Measurements from ENCODE around the gene RMDN3. TPM values are rescaled to one million over a fixed set of nuclear protein-coding genes. Genes with fewer than 3 reads are reported as not detected.
A peak's percentile ranks its signal among the peaks of the same experiment; 100 is the strongest.

The RMDN3 gene
- total RNA-seq, 1 experiment from 2014 or later = 23.5 TPM

DNA sequence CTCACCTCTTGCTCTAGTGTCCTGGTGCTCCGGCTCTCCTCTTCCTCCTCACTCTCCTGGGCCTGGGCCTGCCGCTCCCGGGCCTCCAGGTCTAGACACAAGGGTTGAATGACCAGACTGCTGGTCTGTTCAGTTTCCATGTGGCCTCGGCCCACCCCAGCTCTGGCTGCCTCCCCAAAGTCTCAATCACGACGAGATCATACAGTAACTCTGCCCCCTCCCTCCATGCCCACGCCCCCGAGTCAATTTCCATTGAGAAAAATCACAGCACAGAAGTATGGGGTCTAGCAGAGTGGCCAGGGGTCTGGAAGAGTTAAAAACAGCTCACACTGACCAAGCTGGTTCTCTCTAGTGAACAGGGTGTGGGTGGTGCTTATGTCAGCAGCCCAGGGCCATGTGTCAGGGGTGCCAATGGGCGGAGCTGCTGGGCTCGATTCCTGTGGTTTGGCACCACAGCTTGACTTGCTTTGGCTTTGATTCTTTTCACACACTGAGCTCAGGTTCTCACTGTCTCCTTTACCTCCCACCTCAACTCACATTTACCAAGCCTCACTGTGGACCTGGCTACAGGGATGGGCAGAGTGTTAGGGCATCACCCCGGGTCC, 21.6 kb upstream of the RMDN3 start:
- Mint-ChIP-seq H3K27ac (ENCODE audit: unreplicated experiment) (no peak overlapping the region), H3K36me3 (ENCODE audit: insufficient read depth, unreplicated experiment) (peaks cover 31% of the 10 kb centered on the region), H3K4me1 (ENCODE audit: low read depth, unreplicated experiment) (peaks cover 9% of the 10 kb centered on the region), H3K4me3 (ENCODE audit: low read depth, unreplicated experiment) (no peak overlapping the region), H3K9me3 (ENCODE audit: low read depth, unreplicated experiment) (no peaks in the 10 kb centered on the region), H3K27me3 (ENCODE audit: unreplicated experiment) (no peaks in the 10 kb centered on the region)
- BruUV-seq (replicated peaks) = no TSS peak
- intact Hi-C loops (cut with micrococcal nuclease; ENCODE audit: unreplicated experiment) = no loop called here
- DNase-seq = peak; percentile 46
- TF ChIP-seq, protein P1, sequence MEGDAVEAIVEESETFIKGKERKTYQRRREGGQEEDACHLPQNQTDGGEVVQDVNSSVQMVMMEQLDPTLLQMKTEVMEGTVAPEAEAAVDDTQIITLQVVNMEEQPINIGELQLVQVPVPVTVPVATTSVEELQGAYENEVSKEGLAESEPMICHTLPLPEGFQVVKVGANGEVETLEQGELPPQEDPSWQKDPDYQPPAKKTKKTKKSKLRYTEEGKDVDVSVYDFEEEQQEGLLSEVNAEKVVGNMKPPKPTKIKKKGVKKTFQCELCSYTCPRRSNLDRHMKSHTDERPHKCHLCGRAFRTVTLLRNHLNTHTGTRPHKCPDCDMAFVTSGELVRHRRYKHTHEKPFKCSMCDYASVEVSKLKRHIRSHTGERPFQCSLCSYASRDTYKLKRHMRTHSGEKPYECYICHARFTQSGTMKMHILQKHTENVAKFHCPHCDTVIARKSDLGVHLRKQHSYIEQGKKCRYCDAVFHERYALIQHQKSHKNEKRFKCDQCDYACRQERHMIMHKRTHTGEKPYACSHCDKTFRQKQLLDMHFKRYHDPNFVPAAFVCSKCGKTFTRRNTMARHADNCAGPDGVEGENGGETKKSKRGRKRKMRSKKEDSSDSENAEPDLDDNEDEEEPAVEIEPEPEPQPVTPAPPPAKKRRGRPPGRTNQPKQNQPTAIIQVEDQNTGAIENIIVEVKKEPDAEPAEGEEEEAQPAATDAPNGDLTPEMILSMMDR (IDR thresholded peaks at IDR 0.05; ENCODE audit: unreplicated experiment) = no peak
- CTCF ChIA-PET = interaction anchor here (0.5 to 1.0 kb wide), 4 partner anchors 9 to 482 kb away, joined by 3 to 15 read pairs (median 4); no protein-coding TSS in a partner anchor

DNA sequence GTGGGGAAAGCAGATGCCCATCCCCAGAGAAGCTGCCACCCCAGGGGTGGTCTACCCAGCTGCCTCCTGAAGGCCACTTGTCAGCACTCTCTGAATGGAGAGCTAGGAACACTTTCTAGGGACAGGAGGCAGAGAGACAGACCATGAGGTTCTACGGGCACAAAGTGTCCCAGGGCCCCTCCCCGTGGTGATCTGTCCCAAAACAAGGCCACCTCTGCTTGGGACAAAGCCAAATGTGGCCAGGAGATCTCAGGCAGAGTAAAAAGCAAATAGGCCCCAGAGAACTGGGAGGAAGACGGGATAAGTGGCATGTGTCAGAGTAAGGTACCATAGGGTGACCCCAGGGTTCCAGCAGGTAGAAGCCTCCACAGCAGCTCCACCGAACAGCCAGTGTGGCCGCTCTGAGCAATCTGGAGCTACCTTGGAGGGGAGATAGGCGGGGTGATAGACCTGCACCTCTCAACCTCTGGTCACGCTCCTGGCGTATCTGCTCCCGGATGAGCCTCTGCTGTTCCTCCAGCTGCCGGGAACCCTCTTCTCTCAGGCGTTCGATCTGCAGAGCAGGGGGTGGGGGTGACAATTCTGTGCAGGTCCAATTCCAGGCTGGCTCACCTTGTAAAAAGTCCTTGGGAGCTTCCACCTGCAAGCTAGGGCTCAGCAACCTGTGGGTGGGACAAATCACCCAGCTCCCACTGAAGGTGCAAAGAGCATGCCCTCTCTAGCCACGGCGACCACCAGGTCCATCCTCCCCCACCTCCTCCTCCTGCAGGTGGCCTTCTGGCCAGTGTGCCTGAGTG, 20.9 kb upstream of the RMDN3 start:
- TF ChIP-seq, protein P1 (IDR thresholded peaks at IDR 0.05; ENCODE audit: unreplicated experiment) = no peak
- Mint-ChIP-seq H3K4me3 (ENCODE audit: low read depth, unreplicated experiment) (no peak overlapping the region), H3K27me3 (ENCODE audit: unreplicated experiment) (no peaks in the 10 kb centered on the region), H3K27ac (ENCODE audit: unreplicated experiment) (no peak overlapping the region), H3K4me1 (ENCODE audit: low read depth, unreplicated experiment) (peaks cover 9% of the 10 kb centered on the region), H3K9me3 (ENCODE audit: low read depth, unreplicated experiment) (no peaks in the 10 kb centered on the region), H3K36me3 (ENCODE audit: insufficient read depth, unreplicated experiment) (peaks cover 33% of the 10 kb centered on the region)
- no peak for DNase-seq
- no TSS peak for BruUV-seq (replicated peaks)
- CTCF ChIA-PET = interaction anchor here (1.0 kb wide), 1 partner anchor 10 kb away, joined by 15 read pairs; no protein-coding TSS in a partner anchor
- intact Hi-C loops (cut with micrococcal nuclease; ENCODE audit: unreplicated experiment) = no loop called here

DNA sequence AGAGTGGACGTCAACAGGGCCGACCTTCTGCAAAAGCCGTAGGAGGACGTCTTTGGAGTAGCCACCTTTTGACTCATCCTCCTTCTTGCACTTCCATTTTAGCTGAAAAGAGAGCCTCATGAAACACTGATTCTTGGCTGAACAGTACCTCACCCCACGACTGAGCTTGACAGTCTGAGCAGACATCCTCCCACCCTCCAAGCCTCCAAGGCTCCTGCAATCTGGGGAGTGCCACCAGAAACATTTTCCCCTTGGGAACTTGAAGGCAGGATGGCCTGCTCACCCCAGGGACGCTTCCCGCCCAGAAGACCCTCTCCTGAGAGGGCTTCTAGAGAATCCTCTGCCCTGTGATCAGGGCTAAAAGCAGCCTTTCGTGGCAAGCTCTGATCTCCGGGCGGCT, 20.0 kb upstream of the RMDN3 start:
- no peak overlapping the region for H3K27ac Mint-ChIP-seq (ENCODE audit: unreplicated experiment)
- TF ChIP-seq, protein P1 (IDR thresholded peaks at IDR 0.05; ENCODE audit: unreplicated experiment) = no peak
- no peaks in the 10 kb centered on the region for H3K9me3 Mint-ChIP-seq (ENCODE audit: low read depth, unreplicated experiment)
- intact Hi-C loops (cut with micrococcal nuclease; ENCODE audit: unreplicated experiment) = no loop called here
- H3K27me3 Mint-ChIP-seq (ENCODE audit: unreplicated experiment) = no peaks in the 10 kb centered on the region
- peaks cover 37% of the 10 kb centered on the region for H3K36me3 Mint-ChIP-seq (ENCODE audit: insufficient read depth, unreplicated experiment)
- DNase-seq = no peak
- BruUV-seq (replicated peaks) = no TSS peak
- CTCF ChIA-PET = no interaction called here
- H3K4me3 Mint-ChIP-seq (ENCODE audit: low read depth, unreplicated experiment) = no peak overlapping the region
- H3K4me1 Mint-ChIP-seq (ENCODE audit: low read depth, unreplicated experiment) = peaks cover 14% of the 10 kb centered on the region

DNA sequence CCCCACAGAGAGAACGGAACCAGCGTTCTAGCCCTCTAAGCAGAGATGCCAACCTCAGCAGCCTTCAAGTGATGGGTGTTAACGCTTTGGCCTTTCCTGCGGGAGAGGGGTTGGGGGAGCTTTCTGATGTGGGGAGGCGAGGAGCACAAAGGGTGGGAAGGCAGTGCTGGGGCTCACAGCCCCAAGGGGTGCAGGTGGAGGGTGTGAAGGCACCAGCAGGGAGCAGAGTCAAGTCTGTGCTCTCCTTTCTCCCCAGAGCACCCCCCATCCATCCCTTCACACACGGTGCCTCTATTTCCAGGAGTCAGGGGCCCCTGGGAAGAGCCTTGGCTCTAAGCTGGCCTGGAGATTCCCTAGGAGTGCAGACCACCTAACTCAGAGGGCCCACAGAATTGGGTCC, 18.8 kb upstream of the RMDN3 start:
- H3K4me1 Mint-ChIP-seq (ENCODE audit: low read depth, unreplicated experiment) = peaks cover 25% of the 10 kb centered on the region
- TF ChIP-seq, protein P1 (IDR thresholded peaks at IDR 0.05; ENCODE audit: unreplicated experiment) = no peak
- intact Hi-C loops (cut with micrococcal nuclease; ENCODE audit: unreplicated experiment) = no loop called here
- H3K27me3 Mint-ChIP-seq (ENCODE audit: unreplicated experiment) = no peaks in the 10 kb centered on the region
- H3K36me3 Mint-ChIP-seq (ENCODE audit: insufficient read depth, unreplicated experiment) = peaks cover 41% of the 10 kb centered on the region
- H3K9me3 Mint-ChIP-seq (ENCODE audit: low read depth, unreplicated experiment) = no peaks in the 10 kb centered on the region
- no peak for DNase-seq
- no TSS peak for BruUV-seq (replicated peaks)
- H3K4me3 Mint-ChIP-seq (ENCODE audit: low read depth, unreplicated experiment) = no peak overlapping the region
- H3K27ac Mint-ChIP-seq (ENCODE audit: unreplicated experiment) = no peak overlapping the region
- CTCF ChIA-PET = no interaction called here
